GM19452 (cell line): ENCODE data around the gene KCNQ1.

Experiments used
- ATAC-seq: cut with Tn5 transposase; IDR thresholded peaks from one replicate; pipeline ENCODE4 v1.9.1; 2021; ENCODE audit not compliant: unreplicated experiment

The KCNQ1 gene

DNA sequence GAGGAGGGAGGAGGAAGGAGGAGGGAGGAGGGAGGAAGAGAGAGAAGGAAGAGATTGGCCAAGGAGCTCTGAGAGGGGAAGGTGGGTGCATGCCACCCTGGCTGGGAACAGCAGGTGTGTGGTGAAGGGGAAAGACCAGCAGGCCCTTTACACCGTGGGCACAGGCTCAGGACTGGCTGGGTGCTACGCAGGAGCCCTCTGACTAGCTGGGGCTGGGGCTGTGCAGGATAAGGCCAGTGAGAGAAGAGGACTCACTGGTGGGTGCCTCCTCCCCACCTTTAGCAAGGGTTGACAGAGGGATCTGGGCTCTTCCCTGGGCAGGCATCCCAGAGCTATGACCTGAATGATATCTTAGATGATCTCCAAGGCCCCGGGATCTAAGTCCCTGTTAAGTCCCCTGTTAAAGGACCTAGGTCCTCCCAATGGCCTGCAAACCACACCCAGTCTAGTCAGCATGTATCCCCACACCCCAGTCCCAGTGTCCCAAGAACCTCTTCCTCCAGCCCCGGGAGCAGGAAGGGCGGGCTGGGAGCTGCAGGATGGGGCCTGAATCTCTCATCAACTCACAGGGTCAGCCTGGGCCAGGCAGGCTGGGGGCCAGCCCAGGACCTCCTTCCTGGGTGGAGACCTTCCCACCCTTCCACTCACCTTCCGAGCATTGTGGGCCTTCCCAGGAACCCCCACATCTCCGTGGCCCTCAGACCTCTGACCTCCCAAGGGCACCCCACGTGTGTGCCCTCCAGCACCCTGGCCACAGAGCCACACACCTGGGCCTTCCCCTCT is 385.4 kb downstream of the KCNQ1 start:
- no peak for ATAC-seq

DNA sequence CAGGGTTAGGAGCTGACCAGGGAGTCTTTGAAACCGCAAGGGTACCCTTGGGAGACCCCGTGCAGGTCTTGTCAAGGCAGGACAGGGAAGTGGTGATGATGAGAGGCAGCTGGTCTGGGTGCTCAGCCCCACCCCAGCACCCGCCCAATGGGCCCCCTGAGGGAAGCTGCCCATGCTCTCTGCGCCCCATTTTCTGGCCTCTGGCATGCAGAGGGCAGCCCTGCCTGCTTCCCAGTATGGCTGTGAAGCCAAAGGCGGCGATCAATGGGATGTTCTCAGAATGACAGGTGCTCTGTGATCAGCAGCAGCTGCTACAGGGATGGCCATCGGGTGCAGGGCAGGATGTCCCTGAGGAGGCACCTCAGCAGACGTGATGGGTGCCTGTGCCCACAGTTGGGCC is 386.1 kb downstream of the KCNQ1 start:
- no peak for ATAC-seq

DNA sequence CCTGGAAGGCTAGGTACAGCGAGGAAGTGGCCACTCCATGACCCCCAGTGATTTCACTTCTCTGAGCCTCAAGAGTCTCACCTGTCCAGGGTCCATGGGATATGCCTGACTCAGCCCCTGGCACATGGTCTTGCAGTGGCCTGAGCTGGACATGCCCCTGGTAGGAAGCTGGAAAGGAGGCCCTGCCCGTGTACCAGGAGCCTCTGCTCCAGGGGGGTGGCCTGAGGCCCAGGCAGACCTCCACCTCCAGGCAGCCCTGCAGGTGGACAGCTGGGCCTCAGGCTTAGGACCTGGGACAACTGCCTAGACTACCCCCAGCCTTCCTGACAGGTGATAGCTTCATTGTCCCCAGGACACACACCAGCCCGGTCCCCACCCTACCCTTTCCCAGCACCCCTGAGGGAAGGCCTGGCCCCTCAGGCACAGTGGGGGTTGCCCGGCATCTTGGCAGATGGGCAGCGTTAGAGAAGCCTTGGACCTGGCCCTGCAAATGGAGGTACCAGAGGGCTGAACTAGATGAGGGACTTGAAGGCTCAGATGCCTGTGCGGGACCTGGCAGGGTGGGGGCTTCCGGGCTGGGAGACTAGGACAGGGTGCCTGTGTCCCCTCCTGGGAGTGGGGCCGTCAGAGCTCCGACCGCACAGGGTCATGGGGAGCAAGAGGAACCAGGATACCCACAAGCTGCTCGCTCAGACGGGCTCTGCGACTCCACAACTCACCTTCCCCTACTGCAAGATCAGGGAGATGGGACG is 387.1 kb downstream of the KCNQ1 start:
- no peak for ATAC-seq

GRCh38 chr11:2832533-2833020 is 387.8 kb downstream of the KCNQ1 start:
- ATAC-seq, result no peak

DNA sequence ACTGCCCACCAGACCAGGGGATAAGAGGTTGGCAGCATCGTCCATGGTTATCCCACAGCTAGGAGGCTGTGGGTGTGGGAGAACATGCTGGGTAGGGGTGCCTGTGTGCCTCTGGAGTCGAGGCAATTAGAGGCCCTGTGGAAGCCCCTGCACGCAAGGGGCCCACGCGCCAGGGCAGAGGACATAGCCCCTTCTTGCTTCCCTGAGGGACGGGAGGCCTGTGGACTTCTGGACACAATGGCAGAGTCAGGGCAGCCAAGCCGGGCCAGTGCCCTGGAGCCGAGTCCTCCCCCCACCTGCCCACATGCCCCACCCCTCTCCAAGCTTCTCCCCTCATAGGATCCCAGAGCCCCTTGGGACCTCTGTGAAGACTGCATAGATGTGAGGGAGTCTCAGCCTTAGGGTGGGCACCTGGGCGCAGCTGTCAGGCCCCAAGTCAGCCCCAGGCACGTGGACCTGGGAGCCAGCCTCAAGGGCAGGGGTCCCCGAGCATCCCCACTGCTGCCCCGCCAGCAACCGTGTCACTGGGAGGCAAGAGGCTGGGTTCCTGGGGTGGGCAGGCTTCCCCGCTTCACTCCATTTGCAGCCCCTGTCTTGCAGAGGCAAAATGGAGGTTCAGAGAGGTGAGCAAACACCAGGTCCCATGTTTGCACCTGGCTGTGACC is 388.4 kb downstream of the KCNQ1 start:
- no peak for ATAC-seq

DNA sequence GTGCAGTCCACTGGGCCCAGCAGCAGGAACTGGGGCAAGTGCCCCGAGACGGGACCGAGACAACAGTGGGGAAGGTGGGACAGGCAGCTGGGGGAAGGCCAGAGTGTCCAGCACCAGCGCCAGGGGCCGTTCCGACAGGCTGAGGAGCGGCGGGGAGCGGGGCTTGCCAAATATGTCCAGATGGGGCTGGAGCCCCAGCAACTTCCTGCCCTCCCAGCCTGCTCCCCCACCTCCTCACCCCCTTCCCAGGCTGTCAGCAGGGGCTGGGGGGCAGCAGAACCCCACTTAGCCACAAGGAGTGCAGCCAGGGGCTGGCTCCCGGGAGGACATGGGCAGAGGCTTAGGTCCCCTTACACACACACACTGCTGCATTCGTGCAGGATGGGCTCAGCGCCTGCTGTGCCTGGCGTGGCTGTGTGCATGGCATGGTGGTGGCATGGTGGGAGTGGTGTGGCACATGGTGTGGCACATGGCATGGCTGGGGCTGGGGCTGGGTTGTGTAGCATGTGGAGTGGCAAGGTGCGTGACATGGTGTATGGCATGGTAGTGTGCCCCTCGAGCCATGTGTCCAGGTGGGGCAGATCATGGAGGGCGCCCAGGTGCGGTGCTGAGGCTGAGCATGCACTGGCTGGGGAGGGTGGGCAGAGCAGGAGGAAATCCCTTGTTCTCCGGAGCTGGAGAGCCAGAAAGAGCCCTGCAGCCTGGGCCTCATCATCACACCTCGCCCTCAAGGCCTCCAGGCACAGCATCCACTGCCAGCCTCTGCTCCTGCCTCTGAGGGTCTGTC is 389.1 kb downstream of the KCNQ1 start:
- ATAC-seq, result no peak

GRCh38 chr11:2834503-2835273 is 389.9 kb downstream of the KCNQ1 start:
- no peak for ATAC-seq

- no peak for ATAC-seq
Observed at GRCh38 chr11:2835296-2835695, 390.5 kb downstream of the KCNQ1 start.

DNA sequence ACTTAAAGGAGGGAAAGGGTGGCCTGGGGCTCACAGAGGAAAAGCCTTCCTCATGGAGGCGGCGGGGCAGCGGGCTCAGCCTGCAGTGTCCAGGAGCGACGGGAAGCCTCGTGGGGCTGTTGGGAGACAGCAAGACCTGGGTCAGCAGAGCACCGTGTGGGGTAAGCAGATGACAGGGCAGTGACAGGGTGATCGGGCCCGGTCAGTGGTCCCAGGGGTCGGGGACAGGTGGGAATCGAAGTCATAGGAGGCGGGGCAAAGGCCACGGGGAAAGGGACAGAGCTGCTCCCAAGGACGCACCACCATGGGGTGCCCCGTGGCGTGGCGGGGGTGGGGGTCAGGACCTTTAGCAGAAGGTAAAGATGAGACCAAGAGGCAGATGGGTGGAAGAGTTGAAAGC is 390.9 kb downstream of the KCNQ1 start:
- ATAC-seq, result no peak

DNA sequence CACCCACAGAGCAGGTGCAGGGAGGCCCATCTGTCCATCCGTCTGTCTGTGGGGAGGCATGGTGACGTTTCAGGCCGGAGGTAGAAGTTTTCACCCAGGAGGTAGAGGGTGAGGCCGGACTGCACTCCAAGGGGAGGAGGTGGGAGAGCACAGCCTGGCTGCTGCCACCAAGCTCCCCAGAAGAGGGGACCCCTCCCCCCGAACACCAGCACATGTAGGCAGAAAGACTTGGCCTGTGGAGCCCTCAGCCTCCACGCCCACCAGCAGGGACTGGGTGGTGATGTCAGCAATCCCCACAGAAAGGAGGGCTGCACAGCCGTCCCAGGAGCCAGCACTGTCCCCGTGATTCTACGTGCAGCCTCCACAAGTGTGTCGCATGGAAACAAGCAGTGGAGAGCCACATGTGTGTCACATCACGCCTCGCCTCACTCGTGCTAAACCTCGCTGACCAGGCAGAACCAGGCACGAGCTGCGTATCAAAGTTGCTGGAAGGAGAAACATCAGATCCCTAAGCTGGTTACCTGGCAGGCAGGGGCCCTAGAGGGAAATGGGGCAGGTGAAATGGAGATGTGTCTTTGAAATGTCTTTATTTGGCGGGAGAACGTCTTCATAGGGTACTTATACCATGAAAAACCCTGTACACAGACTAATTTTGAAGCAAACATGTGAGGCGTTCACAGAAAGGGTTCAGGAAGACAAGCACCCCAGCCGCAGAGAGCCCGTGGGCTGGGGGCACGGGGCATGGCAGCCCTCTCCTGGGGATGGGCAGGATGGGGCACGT is 391.7 kb downstream of the KCNQ1 start:
- ATAC-seq, result no peak

DNA sequence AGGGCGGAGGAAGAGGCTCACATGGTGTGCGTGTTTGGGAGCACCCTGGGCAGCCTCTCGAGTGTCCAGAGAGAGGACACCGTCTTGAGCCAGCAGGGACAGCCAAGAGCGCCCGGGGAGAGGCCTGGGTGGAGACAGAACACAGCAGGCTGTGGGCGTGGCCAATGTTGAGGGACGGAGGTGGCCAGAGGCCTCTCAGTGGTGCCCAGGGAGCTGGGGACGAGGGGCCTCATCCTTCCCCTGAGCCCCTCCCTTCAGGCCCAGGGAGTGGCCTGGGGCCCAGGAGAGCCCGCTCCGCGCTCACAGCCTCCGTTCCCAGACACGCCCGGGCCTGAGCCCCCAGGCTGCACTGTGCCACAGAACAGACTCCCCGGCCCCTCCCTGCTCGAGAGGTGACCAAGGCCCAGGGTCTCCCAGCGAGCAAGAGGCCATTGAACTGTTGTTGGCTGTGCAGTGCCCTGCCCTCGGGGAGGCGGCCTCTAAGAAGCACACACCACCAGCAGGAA is 392.3 kb downstream of the KCNQ1 start:
- no peak for ATAC-seq

GRCh38 chr11:2837651-2838050 is 392.8 kb downstream of the KCNQ1 start:
- no peak for ATAC-seq

DNA sequence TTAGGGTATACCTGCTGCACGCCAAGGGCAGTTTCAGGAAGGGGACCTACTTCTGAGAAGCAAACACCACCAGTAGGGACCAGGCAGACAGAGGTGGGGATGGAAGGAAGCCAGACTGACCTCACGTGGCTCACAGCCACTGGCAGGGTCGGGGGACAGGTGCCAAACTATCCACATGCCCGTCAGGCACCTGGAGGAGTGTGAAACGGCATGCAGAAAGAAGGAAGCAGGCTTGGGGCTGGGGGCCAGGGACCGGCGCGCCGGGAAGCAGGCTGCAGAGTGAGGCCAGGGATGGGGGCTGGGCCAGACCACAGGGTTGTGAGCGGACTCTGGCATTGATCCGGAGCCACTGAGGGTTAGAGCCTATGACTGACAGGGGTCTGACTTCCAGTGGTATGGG is 393.3 kb downstream of the KCNQ1 start:
- no peak for ATAC-seq

- ATAC-seq, result no peak
Observed at GRCh38 chr11:2838676-2839294, 394.0 kb downstream of the KCNQ1 start.

- ATAC-seq, result no peak
Observed at GRCh38 chr11:2839395-2839943, 394.7 kb downstream of the KCNQ1 start.

GRCh38 chr11:2841411-2842190 is 396.8 kb downstream of the KCNQ1 start:
- ATAC-seq, result no peak

- no peak for ATAC-seq
Observed at GRCh38 chr11:2842876-2843275, 398.1 kb downstream of the KCNQ1 start.

- ATAC-seq, result no peak
Observed at GRCh38 chr11:2843551-2843950, 398.7 kb downstream of the KCNQ1 start.
